Activated CD8-positive, alpha-beta memory T cell treated with anti-CD3 and anti-CD28 coated beads, Interleukin-2, amount 50 U/mL, for 1 hour (primary cell): ENCODE data around the gene ISG15.
"Not testable (repeated sequence)": the region's sequence is repeated elsewhere in the genome, so short reads cannot be mapped to it uniquely, and the experiment has no call there.

Source experiments
- DNase-seq: peaks from one replicate; pipeline ENCODE4 v3.0.0-alpha.2; 2020; ENCODE audit errors: extremely low read depth

ISG15 gene

GRCh38 chr1:994546-994945, 18.8 kb upstream of the ISG15 start:
- not testable (repeated sequence) for DNase-seq

GRCh38 chr1:995665-996633, 17.3 kb upstream of the ISG15 start:
- DNase-seq = no peak

GRCh38 chr1:996851-997712, 16.2 kb upstream of the ISG15 start:
- no peak for DNase-seq

GRCh38 chr1:997713-997992, 15.6 kb upstream of the ISG15 start:
- no peak for DNase-seq

DNA sequence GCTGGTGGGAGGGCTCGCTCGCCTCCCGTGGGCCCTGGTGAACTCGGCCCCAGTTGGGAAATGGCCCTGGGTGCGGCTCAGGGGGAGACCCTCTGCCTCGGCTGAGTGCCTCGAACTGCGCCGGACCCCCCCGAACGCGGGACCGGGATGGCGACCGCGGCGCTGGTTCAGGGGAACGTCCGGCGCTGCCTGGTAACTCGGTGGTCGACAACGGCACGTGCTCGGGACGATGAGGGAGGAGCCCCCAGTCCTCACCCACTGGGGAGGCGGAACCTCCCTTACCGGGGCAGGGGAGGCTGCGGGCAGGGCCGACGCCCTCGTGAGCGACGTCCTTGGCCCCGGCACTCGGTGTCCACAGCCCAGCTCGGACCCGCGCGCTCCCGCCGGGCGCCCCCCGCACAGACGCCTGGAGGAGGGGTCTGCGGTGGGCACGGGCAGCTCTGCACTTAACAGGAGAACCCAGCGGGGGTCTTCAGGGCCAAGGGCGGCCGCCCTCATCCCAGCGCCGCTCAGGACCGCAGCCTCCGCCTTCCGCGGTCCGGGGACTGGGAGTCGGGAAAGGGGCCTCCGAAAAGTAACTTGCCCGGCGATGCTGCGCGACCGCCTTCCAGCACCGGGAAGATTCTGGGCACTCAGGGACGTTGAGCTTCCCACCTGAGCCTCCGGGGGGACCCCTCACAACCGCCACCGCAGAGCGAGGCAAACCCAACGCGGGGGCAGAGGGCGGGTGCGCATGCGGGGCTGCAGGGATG, 15.1 kb upstream of the ISG15 start:
- no peak for DNase-seq

DNA sequence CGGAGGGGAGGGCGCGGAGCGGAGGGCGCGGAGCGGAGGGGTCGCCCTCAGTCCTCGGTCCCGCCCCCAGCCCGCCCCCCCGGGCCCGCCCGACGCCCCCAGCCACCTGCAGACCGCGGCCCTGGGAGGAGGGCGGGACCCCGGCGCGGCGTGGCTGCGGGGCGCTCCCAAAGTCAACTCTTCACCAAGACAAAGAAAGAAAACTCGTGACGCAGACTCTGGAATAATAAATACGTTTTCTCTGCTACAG, 14.6 kb upstream of the ISG15 start:
- no peak for DNase-seq

GRCh38 chr1:998995-999724, 14.1 kb upstream of the ISG15 start:
- DNase-seq = no peak

- no peak for DNase-seq
These were observed 13.5 kb upstream of the ISG15 start, which contains the start of gene HES4 for GRCh38 chr1:999725-1000356. HES4 (minus strand) TSS chr1:1000097; CDS start chr1:999973, 124 bp downstream.

- DNase-seq = peak; percentile 62
These were observed 12.8 kb upstream of the ISG15 start for GRCh38 chr1:1000357-1001056.

DNA sequence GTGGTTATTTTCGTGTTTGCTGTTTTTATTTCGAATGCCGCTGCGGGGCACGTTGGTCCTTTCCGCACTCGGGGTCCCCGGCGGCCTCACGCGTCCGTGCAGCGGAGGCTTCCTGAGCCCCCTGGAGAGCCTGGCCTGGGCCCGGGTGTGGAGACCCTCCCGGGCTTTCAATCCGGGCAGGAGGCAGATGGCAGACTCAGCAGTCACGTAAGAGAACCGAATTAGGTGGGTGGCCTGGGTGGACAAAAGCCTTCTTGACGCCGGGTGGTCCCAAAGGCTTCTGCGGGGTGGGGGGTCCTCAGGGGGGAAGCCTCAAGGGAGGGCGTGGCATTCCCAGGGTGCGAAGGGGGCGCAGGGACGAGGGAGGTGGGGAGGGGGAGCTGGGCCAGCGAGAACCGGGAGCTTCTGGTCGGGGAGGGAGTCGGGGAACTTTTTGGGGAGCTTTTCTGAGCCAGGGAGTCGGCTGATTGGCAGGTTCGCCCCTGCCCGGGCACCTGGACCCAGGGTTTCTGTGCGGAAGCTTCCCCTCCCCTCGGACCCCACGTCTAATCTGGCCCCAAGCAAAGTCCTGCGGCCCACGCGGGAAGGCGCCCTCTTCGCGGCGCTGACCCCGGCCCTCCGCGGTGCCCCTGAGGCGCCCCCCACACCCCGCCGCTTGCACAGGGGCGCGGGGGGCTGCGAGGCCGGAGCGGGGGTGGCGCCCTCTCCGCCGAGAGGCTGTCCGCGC, 12.1 kb upstream of the ISG15 start:
- no peak for DNase-seq

DNA sequence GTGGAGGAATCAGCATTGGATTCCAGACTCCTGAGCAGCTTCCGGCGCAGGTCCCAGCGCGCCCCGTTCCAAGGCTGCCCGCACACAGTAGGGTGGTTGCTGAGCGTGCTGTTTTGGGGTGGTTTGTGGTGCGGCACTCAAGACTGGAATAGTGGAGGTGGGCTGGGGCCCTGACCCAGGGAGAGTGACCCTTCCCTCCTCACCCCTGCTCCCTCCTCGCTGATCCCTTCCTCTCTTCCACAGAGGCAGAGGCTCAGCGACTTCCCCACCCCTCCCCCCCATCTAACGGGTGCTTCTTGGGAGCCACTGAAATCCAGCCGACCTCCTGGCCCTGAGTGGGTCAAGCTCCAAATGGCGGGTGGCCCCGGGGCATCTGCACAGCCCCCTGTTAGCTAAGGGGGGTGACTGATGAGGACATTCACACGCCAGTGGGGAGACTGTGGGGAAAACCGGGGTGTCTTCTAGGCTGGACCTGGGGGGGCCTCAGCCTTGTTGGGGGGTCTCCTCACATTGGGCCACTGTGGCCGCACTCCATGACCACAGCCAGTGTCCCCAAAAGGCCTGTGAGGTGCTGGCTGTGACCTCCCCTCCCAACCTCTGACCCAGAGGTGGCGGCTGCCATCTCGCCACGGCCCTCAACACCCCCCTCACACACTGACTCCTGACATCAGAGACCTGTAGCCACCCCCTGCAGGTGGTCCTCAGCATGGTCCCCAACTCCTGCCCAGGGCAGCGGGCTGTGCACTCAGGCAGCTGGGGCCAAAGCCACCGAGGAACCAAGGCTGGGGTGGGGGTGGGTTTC, 9.5 kb upstream of the ISG15 start:
- no peak for DNase-seq

GRCh38 chr1:1004420-1004779, 8.9 kb upstream of the ISG15 start:
- no peak for DNase-seq

DNA sequence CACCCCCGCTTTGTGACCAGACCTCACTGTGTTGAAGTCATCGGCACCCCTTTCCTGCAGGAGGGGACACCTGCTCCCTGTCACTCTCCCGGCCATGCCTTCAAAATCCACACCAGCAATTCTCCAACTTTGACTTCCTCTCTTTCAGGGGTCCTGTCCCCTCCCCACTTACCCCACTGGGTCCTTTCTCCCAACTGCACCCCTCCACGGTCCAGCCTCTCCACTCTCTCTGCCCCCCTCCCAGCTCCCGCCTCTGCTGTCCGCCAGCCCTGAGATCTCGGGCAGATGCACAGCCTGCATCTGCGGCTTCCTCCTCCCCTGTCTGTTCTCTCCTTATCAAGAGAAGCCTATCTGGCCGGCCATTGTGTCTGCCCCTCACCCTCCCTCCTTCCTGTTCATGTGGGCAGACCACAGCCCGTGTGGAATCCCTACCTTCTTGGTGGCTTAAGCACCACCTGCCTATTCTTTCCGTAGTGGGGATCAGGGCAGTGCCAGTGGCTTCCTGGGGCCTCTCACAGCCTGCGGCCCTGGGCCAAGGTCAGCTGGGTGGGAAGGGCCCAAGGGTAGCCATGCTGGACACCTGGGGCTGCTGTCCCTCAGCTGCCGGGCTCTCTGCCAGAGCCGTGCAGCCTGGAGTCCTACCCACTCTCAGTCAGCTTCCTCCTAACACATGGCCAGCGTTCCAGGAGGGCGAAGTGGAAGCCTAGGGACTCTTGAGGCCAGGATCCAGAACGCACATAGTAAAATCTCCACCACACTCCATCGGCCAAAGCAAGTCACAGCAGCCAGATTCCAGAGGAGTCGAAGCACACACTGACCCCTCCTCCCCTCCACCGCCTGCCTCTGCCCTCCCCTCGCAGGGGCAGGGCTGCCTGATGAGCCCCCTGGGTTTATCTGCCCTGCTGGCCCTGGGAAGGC, 8.3 kb upstream of the ISG15 start:
- DNase-seq = no peak

- DNase-seq = no peak
These were observed 7.5 kb upstream of the ISG15 start for GRCh38 chr1:1005774-1006304.

DNA sequence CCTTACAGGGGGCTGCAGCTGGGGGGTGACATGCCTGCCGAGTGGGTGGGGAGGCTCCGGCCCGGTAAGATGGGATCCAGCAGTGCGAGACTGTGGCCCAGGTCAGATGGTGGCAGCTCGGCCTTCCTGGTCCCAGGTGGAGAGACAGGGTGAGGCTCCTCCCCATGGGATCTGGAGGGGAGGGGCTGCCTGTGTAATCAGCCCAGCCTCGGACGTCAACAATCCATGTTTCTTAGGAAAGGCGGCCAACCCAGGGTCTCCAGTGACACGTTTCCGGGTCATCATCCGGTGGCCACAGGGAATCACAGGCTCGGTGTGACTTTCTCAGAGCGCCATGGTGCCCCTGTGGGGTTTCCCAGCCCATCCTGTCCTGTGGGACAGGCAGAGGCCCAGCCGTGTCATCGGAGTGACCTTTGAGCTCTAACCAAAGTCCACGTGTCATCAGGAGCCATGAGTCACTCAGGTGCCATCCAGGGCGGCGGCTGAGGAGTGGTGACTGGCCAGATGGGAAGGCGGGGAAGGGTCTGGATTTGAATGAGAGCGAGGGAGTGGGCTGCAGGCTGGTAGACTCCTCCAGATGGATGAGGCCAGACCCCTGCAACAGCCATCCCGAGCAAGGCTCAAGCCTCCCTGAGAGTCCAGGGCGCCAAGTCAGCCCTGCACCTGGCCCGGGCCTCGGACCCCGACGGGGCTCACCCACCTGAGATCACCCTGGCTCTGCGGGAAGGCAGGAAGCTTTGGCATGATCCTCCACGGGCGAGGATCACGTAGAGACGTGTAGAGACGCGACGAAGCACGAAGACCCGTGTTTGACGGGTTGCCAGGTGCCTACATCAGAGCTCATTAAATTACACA, 6.8 kb upstream of the ISG15 start:
- no peak for DNase-seq

DNA sequence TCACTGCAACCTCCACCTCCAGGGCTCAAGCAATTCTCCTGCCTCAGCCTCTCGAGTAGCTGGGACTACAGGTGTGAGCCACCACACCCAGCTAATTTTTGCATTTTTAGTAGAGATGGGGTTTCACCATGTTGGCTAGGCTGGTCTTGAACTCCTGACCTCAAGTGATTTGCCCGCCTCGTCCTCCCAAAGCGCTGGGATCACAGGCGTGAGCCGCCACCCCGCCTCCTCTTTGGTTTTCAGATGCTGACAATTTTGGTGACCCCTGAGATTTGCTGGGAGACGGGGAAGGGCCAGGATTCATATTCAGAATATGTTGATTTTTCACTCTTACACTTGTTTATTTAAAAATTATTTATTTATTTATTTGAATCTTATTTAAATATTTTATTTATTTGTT, 3.2 kb upstream of the ISG15 start:
- DNase-seq = not testable (repeated sequence)

- no peak for DNase-seq
These were observed 1.8 kb upstream of the ISG15 start for GRCh38 chr1:1011396-1011949.
